ENCODE measurements around the gene CLCN7.

CLCN7 gene

GRCh38 chr16:1433756-1434155 lies 41.1 kb downstream of the CLCN7 start:
- Mint-ChIP-seq H3K27me3 (peaks cover 0 to 5% of the 10 kb centered on the region in 2 donors), H3K4me1 (peaks cover 10 to 13% of the 10 kb centered on the region in 2 donors)

GRCh38 chr16:1433263-1433560 lies 41.6 kb downstream of the CLCN7 start:
- H3K27me3 Mint-ChIP-seq, result peaks cover 0 to 5% of the 10 kb centered on the region in 2 donors
- peaks cover 2 to 4% of the 10 kb centered on the region in 2 donors for H3K36me3 Mint-ChIP-seq
- peaks cover 10 to 16% of the 10 kb centered on the region in 2 donors for H3K4me1 Mint-ChIP-seq
- ATAC-seq (replicated peaks) (no peak), DNase-seq (no peak)
- no peak overlapping the region for H3K4me3 Mint-ChIP-seq
- no peaks in the 10 kb centered on the region for H3K9me3 Mint-ChIP-seq
- H3K27ac Mint-ChIP-seq, result no peak overlapping the region

More at GRCh38 chr16:1433756-1434155, 41.1 kb downstream of the CLCN7 start:
- Mint-ChIP-seq H3K4me3 (no peak overlapping the region), H3K9me3 (no peaks in the 10 kb centered on the region), H3K27ac (no peak overlapping the region), H3K36me3 (peaks cover 3 to 5% of the 10 kb centered on the region in 2 donors)
- ATAC-seq (replicated peaks) (no peak), DNase-seq (no peak)

GRCh38 chr16:1432388-1433262 lies 42.2 kb downstream of the CLCN7 start:
- H3K27me3 Mint-ChIP-seq, result peaks cover 0 to 5% of the 10 kb centered on the region in 2 donors
- H3K27ac Mint-ChIP-seq, result peak overlapping the region; percentile 62
- H3K36me3 Mint-ChIP-seq, result peaks cover 2 to 4% of the 10 kb centered on the region in 2 donors
- H3K4me1 Mint-ChIP-seq, result peaks cover 10 to 18% of the 10 kb centered on the region in 2 donors
- peak overlapping the region in 1 of 2 donors; percentile 47 for H3K4me3 Mint-ChIP-seq
- no peak for ATAC-seq (replicated peaks)
- H3K9me3 Mint-ChIP-seq, result no peaks in the 10 kb centered on the region
- no peak for DNase-seq

GRCh38 chr16:1431497-1432270 lies 43.1 kb downstream of the CLCN7 start:
- H3K4me1 Mint-ChIP-seq, result peaks cover 10 to 18% of the 10 kb centered on the region in 2 donors
- no peak for ATAC-seq (replicated peaks)
- peaks cover 0 to 5% of the 10 kb centered on the region in 2 donors for H3K27me3 Mint-ChIP-seq
- H3K9me3 Mint-ChIP-seq, result no peaks in the 10 kb centered on the region
- no peak for DNase-seq
- no peak overlapping the region for H3K4me3 Mint-ChIP-seq
- H3K27ac Mint-ChIP-seq, result peak overlapping the region; percentile 62
- H3K36me3 Mint-ChIP-seq, result peaks cover 2 to 4% of the 10 kb centered on the region in 2 donors

- ATAC-seq (replicated peaks), result no peak
- peaks cover 10 to 18% of the 10 kb centered on the region in 2 donors for H3K4me1 Mint-ChIP-seq
- H3K36me3 Mint-ChIP-seq, result peaks cover 0 to 2% of the 10 kb centered on the region in 2 donors
- DNase-seq, result no peak
- peaks cover 0 to 5% of the 10 kb centered on the region in 2 donors for H3K27me3 Mint-ChIP-seq
- H3K4me3 Mint-ChIP-seq, result no peak within 1 kb of the TSS
- H3K9me3 Mint-ChIP-seq, result no peaks in the 10 kb centered on the region
- no peak within 1 kb of the TSS for H3K27ac Mint-ChIP-seq
Measured at GRCh38 chr16:1430759-1431496, 43.9 kb downstream of the CLCN7 start, which contains the start of gene PERCC1. Gene PERCC1 (plus strand): TSS chr16:1431078. CDS start chr16:1432594, 1,516 bp downstream.

- ATAC-seq (replicated peaks), result no peak
- DNase-seq, result no peak
- Mint-ChIP-seq H3K4me1 (peaks cover 10 to 18% of the 10 kb centered on the region in 2 donors), H3K27ac (no peak overlapping the region), H3K9me3 (no peaks in the 10 kb centered on the region), H3K36me3 (no peaks in the 10 kb centered on the region), H3K4me3 (no peak overlapping the region), H3K27me3 (peaks cover 0 to 5% of the 10 kb centered on the region in 2 donors)
Measured at GRCh38 chr16:1430214-1430758, 44.5 kb downstream of the CLCN7 start.

GRCh38 chr16:1429631-1430030 lies 45.2 kb downstream of the CLCN7 start:
- Mint-ChIP-seq H3K9me3 (no peaks in the 10 kb centered on the region), H3K4me3 (no peak overlapping the region), H3K36me3 (no peaks in the 10 kb centered on the region)

GRCh38 chr16:1429012-1429411 lies 45.8 kb downstream of the CLCN7 start:
- peak overlapping the region; percentile 90 for H3K27ac Mint-ChIP-seq
- H3K4me1 Mint-ChIP-seq, result peaks cover 10 to 18% of the 10 kb centered on the region in 2 donors
- H3K4me3 Mint-ChIP-seq, result no peak overlapping the region
- no peak for DNase-seq
- H3K36me3 Mint-ChIP-seq, result no peaks in the 10 kb centered on the region
- H3K27me3 Mint-ChIP-seq, result peaks cover 0 to 5% of the 10 kb centered on the region in 2 donors
- peak; percentile 5 to 14 for ATAC-seq (replicated peaks)
- H3K9me3 Mint-ChIP-seq, result no peaks in the 10 kb centered on the region

More at GRCh38 chr16:1429631-1430030, 45.2 kb downstream of the CLCN7 start:
- no peak for DNase-seq
- no peak for ATAC-seq (replicated peaks)
- Mint-ChIP-seq H3K27me3 (peaks cover 0 to 5% of the 10 kb centered on the region in 2 donors), H3K27ac (peak overlapping the region; percentile 62), H3K4me1 (peaks cover 10 to 18% of the 10 kb centered on the region in 2 donors)

GRCh38 chr16:1428511-1428910 lies 46.3 kb downstream of the CLCN7 start:
- Mint-ChIP-seq H3K9me3 (no peaks in the 10 kb centered on the region), H3K27me3 (peaks cover 0 to 5% of the 10 kb centered on the region in 2 donors), H3K4me3 (peak overlapping the region in 1 of 2 donors; percentile 44), H3K36me3 (no peaks in the 10 kb centered on the region), H3K27ac (peak overlapping the region; percentile 37), H3K4me1 (peaks cover 10 to 18% of the 10 kb centered on the region in 2 donors)
- DNase-seq (peak; percentile 58), ATAC-seq (replicated peaks) (peak; percentile 90)

GRCh38 chr16:1427473-1428461 lies 47.1 kb downstream of the CLCN7 start:
- no peak for ATAC-seq (replicated peaks)
- Mint-ChIP-seq H3K4me1 (peaks cover 10 to 18% of the 10 kb centered on the region in 2 donors), H3K27ac (peak overlapping the region; percentile 37), H3K4me3 (peak overlapping the region in 1 of 2 donors; percentile 44), H3K36me3 (no peaks in the 10 kb centered on the region), H3K27me3 (peaks cover 0 to 5% of the 10 kb centered on the region in 2 donors), H3K9me3 (no peaks in the 10 kb centered on the region)
- DNase-seq, result no peak

GRCh38 chr16:1426734-1427471 lies 47.9 kb downstream of the CLCN7 start:
- no peaks in the 10 kb centered on the region for H3K9me3 Mint-ChIP-seq
- no peaks in the 10 kb centered on the region for H3K36me3 Mint-ChIP-seq
- ATAC-seq (replicated peaks) (no peak), DNase-seq (no peak)
- no peak overlapping the region for H3K4me3 Mint-ChIP-seq
- peaks cover 0 to 5% of the 10 kb centered on the region in 2 donors for H3K27me3 Mint-ChIP-seq
- H3K27ac Mint-ChIP-seq, result peak overlapping the region; percentile 42
- peaks cover 11 to 24% of the 10 kb centered on the region in 2 donors for H3K4me1 Mint-ChIP-seq

- ATAC-seq (replicated peaks) (no peak), DNase-seq (no peak)
- peaks cover 11 to 35% of the 10 kb centered on the region in 2 donors for H3K4me1 Mint-ChIP-seq
- H3K27ac Mint-ChIP-seq, result peak overlapping the region; percentile 37
- H3K27me3 Mint-ChIP-seq, result peaks cover 0 to 5% of the 10 kb centered on the region in 2 donors
- no peaks in the 10 kb centered on the region for H3K36me3 Mint-ChIP-seq
- H3K4me3 Mint-ChIP-seq, result no peak overlapping the region
- no peaks in the 10 kb centered on the region for H3K9me3 Mint-ChIP-seq
Measured at GRCh38 chr16:1425616-1426370, 49.0 kb downstream of the CLCN7 start.

Data from stimulated activated naive B cell treated with anti-CD40 and anti-IgM and Interleukin-4, amounts not matched to agents 10 μg/mL and 1 μg/mL and 100 μg/mL, for 72 hours (primary cell).